GM12865 (cell line): Measurements from ENCODE around the gene TNRC6B.
A peak's percentile ranks its signal among the peaks of the same experiment; 100 is the strongest.

Experiments used
- DNase-seq: peaks from one replicate; pipeline ENCODE4 v3.0.0; 2010; ENCODE audit warnings: low read depth
- H3K4me3 ChIP-seq: 2 replicates; pipeline ENCODE4 v1.5.1; 2011; ENCODE audit warnings: mild to moderate bottlenecking, low read depth, low read length, control low read depth
- CTCF ChIP-seq: IDR thresholded peaks from 2 replicates; pipeline ENCODE4 v1.5.1; 2011; ENCODE audit warnings: low read length, control low read depth, low read depth, inconsistent platforms; ENCODE audit not compliant: insufficient read depth; ENCODE audit errors: missing control alignments

The TNRC6B gene

DNA sequence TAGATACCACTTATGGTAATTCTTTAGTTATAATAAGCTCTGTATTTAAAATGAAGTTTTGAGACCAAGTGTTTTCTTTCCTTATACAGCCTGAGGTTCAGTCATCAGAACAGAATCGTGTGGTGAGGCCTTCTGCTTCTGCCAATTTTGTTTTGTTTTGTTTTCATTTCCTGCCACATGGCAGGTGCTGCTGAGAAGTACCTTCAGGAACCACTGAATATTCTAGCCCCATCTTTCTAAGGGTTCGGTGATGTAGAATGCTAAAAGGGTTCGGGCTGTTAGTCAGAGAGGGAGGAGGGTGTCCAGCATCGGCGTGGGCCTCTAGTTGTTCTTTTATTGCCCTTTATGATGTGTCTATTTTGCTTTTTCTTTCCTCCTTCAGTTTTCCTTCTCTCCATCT lies 25.8 kb downstream of the TNRC6B start:
- DNase-seq, result peak; percentile 70

DNA sequence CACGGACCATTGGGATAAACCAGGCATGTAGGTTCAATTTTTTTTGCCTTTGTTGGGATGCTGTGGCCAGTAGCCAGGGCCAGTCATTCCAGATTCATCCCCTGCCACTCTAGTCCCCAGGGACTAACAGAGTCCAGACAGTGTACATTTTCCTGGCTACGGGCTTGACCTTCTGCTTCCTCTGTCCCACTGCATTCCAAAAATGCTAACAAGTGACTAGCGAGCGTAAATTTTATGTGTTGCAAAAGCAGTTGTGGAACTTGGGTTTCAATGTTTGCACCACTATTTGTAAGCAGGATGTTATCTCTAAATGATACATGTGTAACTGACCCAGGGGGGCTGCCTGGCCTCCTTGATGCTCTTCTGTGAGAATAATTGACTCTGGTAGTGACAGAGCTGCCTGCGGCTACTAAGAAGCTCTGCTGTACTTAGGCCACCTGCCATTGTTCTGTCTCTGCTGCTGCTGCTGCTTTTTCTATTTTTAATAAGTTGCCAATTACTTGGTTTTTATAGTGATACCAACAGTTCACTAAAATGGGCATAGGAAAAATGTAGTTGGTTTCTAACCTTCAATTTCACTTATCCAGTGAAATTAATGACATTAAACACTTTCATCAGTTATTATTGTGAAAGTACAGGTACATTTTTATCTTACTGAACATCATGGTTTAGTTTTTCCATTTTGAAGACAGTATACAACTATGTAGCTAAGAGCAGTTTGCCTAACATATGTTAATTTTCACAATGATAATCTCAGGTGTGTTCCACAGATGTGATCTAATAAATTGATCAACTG lies 26.8 kb downstream of the TNRC6B start:
- H3K4me3 ChIP-seq, result no peak overlapping the region
- DNase-seq, result no peak
- no peak for TF ChIP-seq CTCF

More for the DNA sequence above, 25.8 kb downstream of the TNRC6B start:
- H3K4me3 ChIP-seq, result no peak overlapping the region
- TF ChIP-seq CTCF, result no peak

GRCh38 chr22:40206561-40206960 lies 28.8 kb downstream of the TNRC6B start:
- no peak overlapping the region for H3K4me3 ChIP-seq
- TF ChIP-seq CTCF, result no peak
- no peak for DNase-seq

DNA sequence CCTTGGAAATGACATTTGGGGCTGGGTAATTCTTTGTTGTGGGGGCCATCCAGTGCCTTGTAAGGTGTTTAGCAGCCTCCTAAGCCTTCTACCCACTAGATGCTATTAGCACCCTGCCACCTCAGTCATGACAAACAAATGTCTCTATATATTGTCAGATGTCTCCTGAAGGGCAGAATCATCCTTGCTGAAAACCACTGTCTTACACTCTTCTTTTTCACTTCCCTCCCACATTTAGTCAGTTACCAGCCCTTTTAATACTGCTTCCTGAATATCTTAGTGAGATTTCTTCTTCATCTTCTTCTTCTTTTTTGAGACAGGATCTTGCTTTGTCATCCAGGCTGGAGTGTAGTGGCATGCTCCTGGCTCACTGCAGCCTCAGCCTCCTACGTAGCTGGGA lies 33.1 kb downstream of the TNRC6B start:
- no peak overlapping the region for H3K4me3 ChIP-seq
- DNase-seq, result peak; percentile 73
- TF ChIP-seq CTCF, result no peak

DNA sequence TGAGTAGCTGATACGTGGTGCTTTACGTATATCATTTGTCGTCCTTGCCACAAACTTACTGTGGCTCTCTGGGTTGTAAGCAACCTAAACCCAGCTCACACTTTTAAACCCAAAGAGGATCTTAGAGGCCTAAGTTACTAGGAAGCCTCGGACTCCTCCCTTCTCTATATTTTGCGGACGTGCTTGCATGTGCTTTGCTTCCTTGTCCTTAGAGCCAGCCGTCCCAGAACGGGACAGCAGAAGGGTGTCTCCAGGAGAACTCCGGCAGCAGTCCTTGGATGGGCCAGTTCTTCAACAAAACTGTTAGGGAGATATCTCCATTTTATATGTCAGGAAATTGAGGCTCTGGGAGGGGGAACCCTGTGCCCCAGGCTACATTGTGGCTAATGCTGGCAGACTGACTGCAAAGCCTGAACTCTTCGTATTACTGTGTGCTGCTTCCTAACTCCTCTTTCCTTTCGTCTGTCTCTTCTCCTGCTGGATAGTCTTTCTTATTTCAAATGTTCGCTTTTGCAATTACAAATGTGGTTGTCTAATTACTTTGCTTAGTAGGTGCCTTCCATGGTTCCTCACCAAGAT lies 33.8 kb downstream of the TNRC6B start:
- no peak overlapping the region for H3K4me3 ChIP-seq
- DNase-seq, result no peak
- TF ChIP-seq CTCF, result no peak

- no peak for DNase-seq
- TF ChIP-seq CTCF, result no peak
- H3K4me3 ChIP-seq, result no peak overlapping the region
Measured at GRCh38 chr22:40212121-40212520, 34.4 kb downstream of the TNRC6B start.
